Caco-2 (cell line): ENCODE results near the gene SSR1. TPM values are rescaled to one million over a fixed set of nuclear protein-coding genes. Genes with fewer than 3 reads are reported as not detected.

ENCODE experiments used
- BruUV-seq: library from RNA; stranded (reverse); fragments of 400-500 nt; replicated peaks from 2 replicates; lab custom pipeline; 2021; lab: Mats Ljungman, UMichigan
- CTCF ChIA-PET: fragments of 300-600 bp; sonication (Branson Sonifier 250); formaldehyde crosslinking; loops from one replicate; lab custom pipeline; 2022; ENCODE audit warnings: antibody characterized with exemption; lab: Charles Lee
- POLR2A ChIA-PET: fragments of 300-600 bp; sonication (Branson Sonifier 250); formaldehyde crosslinking; loops from one replicate; lab custom pipeline; 2022; ENCODE audit warnings: antibody characterized with exemption; lab: Charles Lee
- DNase-seq, 2 experiments: peaks; one replicate each; pipeline versions ENCODE4 v3.0.0 to v3.0.0-alpha.2; 2020 to 2022
- H3K27me3 ChIP-seq: replicated peaks from 2 replicates; pipeline ENCODE4 v1.6.0; 2011; ENCODE audit warnings: low read length; ENCODE audit not compliant: control insufficient read depth, insufficient read depth
- H3K36me3 ChIP-seq: 2 replicates; pipeline ENCODE4 v1.5.1; 2011; ENCODE audit warnings: low read length; ENCODE audit not compliant: control insufficient read depth, insufficient read depth
- H3K4me1 ChIP-seq: fragments of 250-450 bp; sonication (Bioruptor Pico); 2 replicates; pipeline ENCODE4 v1.5.1; 2020; ENCODE audit warnings: mild to moderate bottlenecking
- H3K4me3 ChIP-seq: 2 replicates; pipeline ENCODE4 v1.5.1; 2011; ENCODE audit warnings: low read depth, mild to moderate bottlenecking, control low read depth, low read length
- H3K9me3 ChIP-seq: fragments of 250-450 bp; sonication (Bioruptor Pico); 2 replicates; pipeline ENCODE4 v1.5.1; 2020; ENCODE audit warnings: mild to moderate bottlenecking, moderate library complexity
- H3K27ac Mint-ChIP-seq: one replicate; pipeline ENCODE4 v1.8.0; 2022; ENCODE audit warnings: mixed read lengths; ENCODE audit not compliant: unreplicated experiment
- H3K27me3 Mint-ChIP-seq: one replicate; pipeline ENCODE4 v1.8.0; 2022; ENCODE audit warnings: mixed read lengths; ENCODE audit not compliant: insufficient read depth, unreplicated experiment
- H3K36me3 Mint-ChIP-seq: one replicate; pipeline ENCODE4 v1.8.0; 2022; ENCODE audit warnings: mild to moderate bottlenecking, mixed read lengths; ENCODE audit not compliant: insufficient read depth, unreplicated experiment
- H3K4me1 Mint-ChIP-seq: one replicate; pipeline ENCODE4 v1.8.0; 2022; ENCODE audit warnings: low read depth, mixed read lengths; ENCODE audit not compliant: unreplicated experiment
- H3K4me3 Mint-ChIP-seq: one replicate; pipeline ENCODE4 v1.8.0; 2022; ENCODE audit warnings: mild to moderate bottlenecking, moderate library complexity, mixed read lengths; ENCODE audit not compliant: unreplicated experiment
- H3K9me3 Mint-ChIP-seq: one replicate; pipeline ENCODE4 v1.8.0; 2022; ENCODE audit warnings: mixed read lengths; ENCODE audit not compliant: unreplicated experiment
- intact Hi-C: fragments of 100-400 bp; cut with micrococcal nuclease; formaldehyde crosslinking; loops from one replicate; pipeline ENCODE4 v1.10.0; 2022; ENCODE audit not compliant: unreplicated experiment
- total RNA-seq: library from RNA; stranded (reverse); gene quantifications from 2 replicates; pipeline ENCODE4 v1.2.3, GENCODE V29; 2022
- TF ChIP-seq, protein P1 (sequence below), 2 experiments: fragments of 200-600 bp in 1 of 2; IDR thresholded peaks; 1 replicate in 1 of 2; 2 replicates in 1 of 2; pipeline versions ENCODE4 v1.5.1 to v1.8.0; 2011 to 2022; ENCODE audit warnings: antibody characterized with exemption in 1 of 2, control low read depth in 1 of 2, inconsistent platforms in 1 of 2, low read depth in 1 of 2, low read length in 1 of 2, mild to moderate bottlenecking in 1 of 2, moderate library complexity in 1 of 2; ENCODE audit not compliant: insufficient read depth in 1 of 2, severe bottlenecking in 1 of 2, unreplicated experiment in 1 of 2

The SSR1 gene
- total RNA-seq, 1 experiment from 2014 or later: 150 TPM

DNA sequence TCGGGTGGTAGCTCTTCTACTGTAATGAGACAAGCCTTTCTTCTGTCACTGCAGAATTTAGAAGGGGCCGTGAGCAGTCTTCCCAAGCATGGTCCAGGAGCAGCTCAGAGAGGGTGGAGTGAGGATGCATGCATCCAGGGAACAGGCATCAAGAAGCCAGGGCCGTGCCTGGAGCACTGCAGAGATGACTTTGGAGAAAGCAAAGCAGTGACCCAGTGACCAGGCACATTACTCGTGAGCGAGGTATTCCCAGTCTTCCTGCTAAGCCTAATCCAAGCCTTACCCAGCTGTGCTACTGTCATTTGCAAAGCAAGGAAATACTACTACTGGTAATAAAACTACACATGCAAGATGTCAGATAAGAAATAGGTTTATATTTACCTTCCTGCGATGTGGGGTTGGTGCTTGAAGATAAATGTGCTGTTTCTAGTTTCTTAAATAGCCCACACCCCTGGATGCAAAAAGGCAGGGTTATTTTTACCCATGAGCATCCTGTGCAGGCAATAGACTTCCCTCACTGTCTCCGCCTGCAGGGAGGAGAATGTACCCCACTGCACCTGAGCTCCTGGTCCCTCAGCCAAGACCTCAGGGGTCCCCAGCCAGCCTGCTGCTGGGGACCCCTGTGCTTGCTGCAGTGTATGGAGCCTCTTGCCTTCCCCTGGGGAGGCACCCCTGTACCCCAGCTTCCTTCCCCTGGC lies 62.9 kb downstream of the SSR1 start:
- Histone ChIP-seq H3K4me3 (no peak overlapping the region), H3K36me3 (peaks cover 1% of the 10 kb centered on the region), H3K4me1 (no peaks in the 10 kb centered on the region), H3K27me3 (no peaks in the 10 kb centered on the region), H3K9me3 (no peaks in the 10 kb centered on the region)
- no peaks in the 10 kb centered on the region for H3K4me1 Mint-ChIP-seq
- H3K9me3 Mint-ChIP-seq: no peaks in the 10 kb centered on the region
- no TSS peak for BruUV-seq
- ChIA-PET CTCF (interaction anchor here (0.5 to 0.6 kb wide), 3 partner anchors 8 to 517 kb away, joined by 4 to 9 read pairs (median 5); no protein-coding TSS in a partner anchor), POLR2A (no interaction called here)
- DNase-seq: no peak
- TF ChIP-seq, protein P1, sequence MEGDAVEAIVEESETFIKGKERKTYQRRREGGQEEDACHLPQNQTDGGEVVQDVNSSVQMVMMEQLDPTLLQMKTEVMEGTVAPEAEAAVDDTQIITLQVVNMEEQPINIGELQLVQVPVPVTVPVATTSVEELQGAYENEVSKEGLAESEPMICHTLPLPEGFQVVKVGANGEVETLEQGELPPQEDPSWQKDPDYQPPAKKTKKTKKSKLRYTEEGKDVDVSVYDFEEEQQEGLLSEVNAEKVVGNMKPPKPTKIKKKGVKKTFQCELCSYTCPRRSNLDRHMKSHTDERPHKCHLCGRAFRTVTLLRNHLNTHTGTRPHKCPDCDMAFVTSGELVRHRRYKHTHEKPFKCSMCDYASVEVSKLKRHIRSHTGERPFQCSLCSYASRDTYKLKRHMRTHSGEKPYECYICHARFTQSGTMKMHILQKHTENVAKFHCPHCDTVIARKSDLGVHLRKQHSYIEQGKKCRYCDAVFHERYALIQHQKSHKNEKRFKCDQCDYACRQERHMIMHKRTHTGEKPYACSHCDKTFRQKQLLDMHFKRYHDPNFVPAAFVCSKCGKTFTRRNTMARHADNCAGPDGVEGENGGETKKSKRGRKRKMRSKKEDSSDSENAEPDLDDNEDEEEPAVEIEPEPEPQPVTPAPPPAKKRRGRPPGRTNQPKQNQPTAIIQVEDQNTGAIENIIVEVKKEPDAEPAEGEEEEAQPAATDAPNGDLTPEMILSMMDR (IDR thresholded peaks at IDR 0.05; ENCODE audit: insufficient read depth in 1 of 2, low read depth in 1 of 2, low read length in 1 of 2, severe bottlenecking in 1 of 2, unreplicated experiment in 1 of 2): no peak
- intact Hi-C loops: no loop called here
- no peaks in the 10 kb centered on the region for H3K27me3 Mint-ChIP-seq
- H3K4me3 Mint-ChIP-seq: no peak overlapping the region
- peaks cover 51% of the 10 kb centered on the region for H3K36me3 Mint-ChIP-seq
- H3K27ac Mint-ChIP-seq: no peak overlapping the region

DNA sequence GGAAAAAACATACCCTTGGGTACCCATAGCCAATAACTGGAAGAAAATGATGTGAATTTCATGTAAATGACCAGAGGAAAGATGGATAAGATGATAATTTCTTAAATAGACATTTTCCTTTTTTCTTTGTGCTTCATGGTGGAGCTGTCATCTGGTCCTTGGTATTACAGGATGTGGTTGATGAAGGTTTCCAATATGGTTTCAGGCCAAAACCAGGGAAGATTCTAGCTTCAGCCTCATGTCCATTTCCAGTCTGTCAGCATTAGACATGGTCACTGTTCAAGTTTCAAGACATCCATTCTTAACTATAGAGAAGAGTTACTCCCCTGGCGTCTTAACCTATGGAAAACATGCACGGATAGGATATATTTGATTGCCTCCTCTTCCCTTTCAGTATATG lies 63.6 kb downstream of the SSR1 start:
- Mint-ChIP-seq H3K4me1 (no peaks in the 10 kb centered on the region), H3K9me3 (no peaks in the 10 kb centered on the region), H3K27me3 (no peaks in the 10 kb centered on the region), H3K4me3 (no peak overlapping the region), H3K36me3 (peaks cover 56% of the 10 kb centered on the region), H3K27ac (no peak overlapping the region)
- DNase-seq: no peak
- ChIA-PET POLR2A (no interaction called here), CTCF (no interaction called here)
- Histone ChIP-seq H3K36me3 (peaks cover 1% of the 10 kb centered on the region), H3K9me3 (no peaks in the 10 kb centered on the region), H3K4me3 (no peak overlapping the region), H3K4me1 (no peaks in the 10 kb centered on the region), H3K27me3 (no peaks in the 10 kb centered on the region)
- no TSS peak for BruUV-seq
- intact Hi-C loops: no loop called here
- TF ChIP-seq, protein P1 (IDR thresholded peaks at IDR 0.05; ENCODE audit: insufficient read depth in 1 of 2, low read depth in 1 of 2, low read length in 1 of 2, severe bottlenecking in 1 of 2, unreplicated experiment in 1 of 2): no peak

DNA sequence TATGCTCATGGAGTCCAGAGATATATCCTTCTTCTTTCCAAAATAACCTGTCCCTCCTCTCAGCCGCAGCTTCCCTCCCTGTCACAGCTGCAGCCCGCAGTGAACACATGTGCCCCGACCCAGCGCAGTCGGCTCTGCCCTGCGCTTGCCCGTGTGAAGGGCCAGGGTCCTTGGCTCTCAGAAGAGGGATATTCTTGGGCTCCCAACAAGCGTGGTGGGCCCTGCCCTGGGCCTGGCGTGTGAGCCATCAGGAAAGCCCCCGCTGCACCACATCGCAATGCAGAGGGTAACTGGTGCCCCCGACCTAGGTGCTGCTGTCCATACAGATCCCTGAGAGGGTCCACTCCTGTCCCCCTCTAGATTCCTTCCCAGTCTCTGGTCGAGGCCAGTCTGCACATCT lies 65.2 kb downstream of the SSR1 start:
- Mint-ChIP-seq H3K4me1 (peaks cover 7% of the 10 kb centered on the region), H3K27ac (no peak overlapping the region), H3K4me3 (no peak overlapping the region), H3K27me3 (no peaks in the 10 kb centered on the region), H3K9me3 (no peaks in the 10 kb centered on the region), H3K36me3 (peaks cover 64% of the 10 kb centered on the region)
- no TSS peak for BruUV-seq
- DNase-seq: no peak
- Histone ChIP-seq H3K27me3 (no peaks in the 10 kb centered on the region), H3K4me3 (no peak overlapping the region), H3K9me3 (no peaks in the 10 kb centered on the region), H3K4me1 (peaks cover 8% of the 10 kb centered on the region), H3K36me3 (peaks cover 2% of the 10 kb centered on the region)
- CTCF ChIA-PET: no interaction called here
- intact Hi-C loops: no loop called here
- TF ChIP-seq, protein P1 (IDR thresholded peaks at IDR 0.05; ENCODE audit: insufficient read depth in 1 of 2, low read depth in 1 of 2, low read length in 1 of 2, severe bottlenecking in 1 of 2, unreplicated experiment in 1 of 2): no peak
- POLR2A ChIA-PET: no interaction called here
